H9 (cell line): Measurements from ENCODE around the gene HMCN1. TPM values are rescaled to one million over a fixed set of nuclear protein-coding genes. Genes with fewer than 3 reads are reported as not detected.

ENCODE experiments used
- DNase-seq: peaks from one replicate; pipeline ENCODE4 v3.0.0-alpha.2; 2017
- H2AFZ ChIP-seq: one replicate; pipeline ENCODE4 v1.6.1; 2013; ENCODE audit warnings: mild to moderate bottlenecking, low read length, control low read depth, moderate library complexity
- H2AK5ac ChIP-seq: 2 replicates; pipeline ENCODE4 v1.6.1; 2013; ENCODE audit warnings: low read length, control low read depth, mixed read lengths; ENCODE audit not compliant: insufficient read length
- H2BK120ac ChIP-seq: one replicate; pipeline ENCODE4 v1.6.1; 2013; ENCODE audit warnings: low read depth, mild to moderate bottlenecking, low read length, control low read depth, inconsistent platforms; ENCODE audit not compliant: poor library complexity, severe bottlenecking
- H2BK12ac ChIP-seq: 2 replicates; pipeline ENCODE4 v1.6.1; 2013; ENCODE audit warnings: low read length, control low read depth, mixed read lengths, low read depth; ENCODE audit not compliant: insufficient read length
- H2BK15ac ChIP-seq: 2 replicates; pipeline ENCODE4 v1.6.1; 2013; ENCODE audit warnings: low read depth, low read length, control low read depth
- H2BK20ac ChIP-seq: one replicate; pipeline ENCODE4 v1.6.1; 2013; ENCODE audit warnings: low read depth, mild to moderate bottlenecking, low read length, control low read depth, inconsistent platforms; ENCODE audit not compliant: poor library complexity, severe bottlenecking
- H2BK5ac ChIP-seq: 2 replicates; pipeline ENCODE4 v1.6.1; 2013; ENCODE audit warnings: low read length, control low read depth, mixed read lengths; ENCODE audit not compliant: insufficient read length
- H3K14ac ChIP-seq: 2 replicates; pipeline ENCODE4 v1.6.1; 2013; ENCODE audit warnings: low read length, control low read depth; ENCODE audit not compliant: insufficient read depth
- H3K18ac ChIP-seq: 2 replicates; pipeline ENCODE4 v1.6.1; 2013; ENCODE audit warnings: low read depth, mild to moderate bottlenecking, mixed read lengths, low read length, control low read depth; ENCODE audit not compliant: insufficient read length
- H3K23ac ChIP-seq: 2 replicates; pipeline ENCODE4 v1.6.1; 2013; ENCODE audit warnings: low read length, control low read depth, mixed read lengths, low read depth; ENCODE audit not compliant: insufficient read length
- H3K23me2 ChIP-seq: 2 replicates; pipeline ENCODE4 v1.6.1; 2013; ENCODE audit warnings: low read depth, mild to moderate bottlenecking, mixed read lengths, low read length, control low read depth; ENCODE audit not compliant: insufficient read length, poor library complexity, severe bottlenecking
- H3K27ac ChIP-seq: 2 replicates; pipeline ENCODE4 v1.5.1; 2013; ENCODE audit warnings: low read length, control low read depth, mixed read lengths, low read depth; ENCODE audit not compliant: insufficient read length
- H3K27me3 ChIP-seq: 2 replicates; pipeline ENCODE4 v1.6.1; 2013; ENCODE audit warnings: low read length, control low read depth, inconsistent platforms; ENCODE audit not compliant: insufficient read depth
- H3K4ac ChIP-seq: 2 replicates; pipeline ENCODE4 v1.6.1; 2013; ENCODE audit warnings: low read depth, mild to moderate bottlenecking, control low read depth, inconsistent platforms, low read length, moderate library complexity
- H3K4me1 ChIP-seq: 2 replicates; pipeline ENCODE4 v1.6.1; 2013; ENCODE audit warnings: low read length, control low read depth, inconsistent platforms; ENCODE audit not compliant: insufficient read depth
- H3K4me2 ChIP-seq: 2 replicates; pipeline ENCODE4 v1.6.1; 2013; ENCODE audit warnings: low read length, control low read depth, mixed read lengths; ENCODE audit not compliant: insufficient read length, insufficient read depth
- H3K56ac ChIP-seq: 2 replicates; pipeline ENCODE4 v1.6.1; 2013; ENCODE audit warnings: low read depth, mild to moderate bottlenecking, mixed read lengths, low read length, control low read depth; ENCODE audit not compliant: insufficient read length
- H3K79me1 ChIP-seq: 2 replicates; pipeline ENCODE4 v1.6.1; 2013; ENCODE audit warnings: low read depth, mild to moderate bottlenecking, moderate library complexity, low read length, control low read depth, inconsistent platforms; ENCODE audit not compliant: insufficient read depth, poor library complexity, severe bottlenecking
- H3K79me2 ChIP-seq: 2 replicates; pipeline ENCODE4 v1.6.1; 2013; ENCODE audit warnings: low read length, control low read depth, inconsistent platforms; ENCODE audit not compliant: insufficient read depth
- H3K9ac ChIP-seq: 2 replicates; pipeline ENCODE4 v1.6.1; 2013; ENCODE audit warnings: low read length, control low read depth, mixed read lengths; ENCODE audit not compliant: insufficient read length; ENCODE audit errors: extremely low read depth
- H3K9me3 ChIP-seq: one replicate; pipeline ENCODE4 v1.6.1; 2013; ENCODE audit warnings: low read depth, low read length, inconsistent platforms; ENCODE audit not compliant: control insufficient read depth
- H3T11ph ChIP-seq: one replicate; pipeline ENCODE4 v1.6.1; 2013; ENCODE audit warnings: mild to moderate bottlenecking, low read length, control low read depth, inconsistent platforms
- H4K20me1 ChIP-seq: one replicate; pipeline ENCODE4 v1.6.1; 2013; ENCODE audit not compliant: control insufficient read depth, insufficient read length, insufficient read depth
- H4K5ac ChIP-seq: 2 replicates; pipeline ENCODE4 v1.6.1; 2013; ENCODE audit warnings: low read depth, mild to moderate bottlenecking, mixed read lengths, low read length, control low read depth; ENCODE audit not compliant: insufficient read length
- H4K8ac ChIP-seq: replicated peaks from 2 replicates; pipeline ENCODE4 v1.6.1; 2013; ENCODE audit warnings: low read length, control low read depth, mixed read lengths, low read depth; ENCODE audit not compliant: insufficient read length
- H4K91ac ChIP-seq: 2 replicates; pipeline ENCODE4 v1.6.1; 2013; ENCODE audit warnings: low read depth, mild to moderate bottlenecking, moderate library complexity, mixed read lengths, low read length, control low read depth; ENCODE audit not compliant: insufficient read length
- H3K27ac Mint-ChIP-seq, 3 experiments: 2 replicates in 2 of 3; 3 replicates in 1 of 3; pipeline ENCODE4 v1.8.0; 2020 to 2021; ENCODE audit warnings: mixed read lengths in 3 of 3, mild to moderate bottlenecking in 1 of 3, moderate library complexity in 1 of 3
- H3K27me3 Mint-ChIP-seq: 2 replicates; pipeline ENCODE4 v1.8.0; 2021; ENCODE audit warnings: low read depth, mild to moderate bottlenecking, moderate library complexity, mixed read lengths
- H3K36me3 Mint-ChIP-seq, 3 experiments: 2 replicates in 2 of 3; 3 replicates in 1 of 3; pipeline ENCODE4 v1.8.0; 2020 to 2021; ENCODE audit warnings: low read depth in 3 of 3, mixed read lengths in 3 of 3; ENCODE audit not compliant: insufficient read depth in 1 of 3
- H3K4me1 Mint-ChIP-seq, 2 experiments: 2 replicates each; pipeline ENCODE4 v1.8.0; 2020; ENCODE audit warnings: mixed read lengths in 2 of 2
- H3K4me3 Mint-ChIP-seq, 2 experiments: 2 replicates in 1 of 2; 3 replicates in 1 of 2; pipeline ENCODE4 v1.8.0; 2020 to 2021; ENCODE audit warnings: mild to moderate bottlenecking in 2 of 2, mixed read lengths in 2 of 2, moderate library complexity in 1 of 2
- H3K9me3 Mint-ChIP-seq, 2 experiments: 2 replicates in 1 of 2; 3 replicates in 1 of 2; pipeline ENCODE4 v1.8.0; 2020; ENCODE audit warnings: mild to moderate bottlenecking in 2 of 2, mixed read lengths in 2 of 2, moderate library complexity in 1 of 2
- CTCF ChIP-seq: fragments of 200-600 bp; sonication (generic); conservative IDR thresholded peaks from 3 replicates; pipeline ENCODE4 v1.8.0; 2021; ENCODE audit warnings: antibody characterized with exemption, mild to moderate bottlenecking
- WGBS: extraction: QIAGEN DNeasy Blood & Tissue Kit; methylation state at CpG from one replicate; pipeline ENCODE4 v1.1.7; 2013; ENCODE audit warnings: missing lambda C conversion rate, low lambda C conversion rate, mixed read lengths; ENCODE audit not compliant: insufficient read length; ENCODE audit errors: extremely low coverage; 5-methylcytosine and 5-hydroxymethylcytosine counted together
- total RNA-seq: library from RNA; stranded (reverse); gene quantifications from 2 replicates; pipeline ENCODE4 v1.2.1, GENCODE V29; 2021

Gene HMCN1
- total RNA-seq, 1 experiment from 2014 or later: 3.3 TPM

GRCh38 chr1:185837711-185838110, 103.5 kb downstream of the HMCN1 start:
- Mint-ChIP-seq H3K4me3 (no peak overlapping the region), H3K9me3 (no peaks in the 10 kb centered on the region), H3K27me3 (no peaks in the 10 kb centered on the region), H3K36me3 (no peaks in the 10 kb centered on the region), H3K4me1 (peaks cover 3 to 6% of the 10 kb centered on the region in 2 experiments), H3K27ac (peak overlapping the region in 1 of 3 experiments; percentile 81; a peak in 1 of 7 replicates)
- DNase-seq: no peak
- Histone ChIP-seq H3K18ac (no peak overlapping the region), H2BK15ac (no peak overlapping the region), H3K79me1 (no peaks in the 10 kb centered on the region), H3T11ph (no peak overlapping the region), H3K4me2 (no peak overlapping the region), H3K9me3 (no peaks in the 10 kb centered on the region), H3K79me2 (no peaks in the 10 kb centered on the region), H3K4me1 (peaks cover 5% of the 10 kb centered on the region; the same call in 1 of the 2 replicates), H3K56ac (no peak overlapping the region), H3K23me2 (no peaks in the 10 kb centered on the region), H3K9ac (no peak overlapping the region), H4K20me1 (no peaks in the 10 kb centered on the region), H2BK20ac (no peak overlapping the region), H2BK5ac (no peak overlapping the region), H3K4ac (no peak overlapping the region; the same call in 1 of the 2 replicates), H4K91ac (no peak overlapping the region), H4K8ac (no peak overlapping the region), H2BK12ac (no peak overlapping the region), H3K27ac (no peak overlapping the region), H2AFZ (no peak overlapping the region), H3K27me3 (no peaks in the 10 kb centered on the region), H2BK120ac (no peak overlapping the region), H3K14ac (no peak overlapping the region), H3K23ac (no peak overlapping the region), H4K5ac (no peak overlapping the region), H2AK5ac (no peak overlapping the region)
- no CpG with 5 or more reads among the region's 1 CpG for WGBS
- no peak for TF ChIP-seq CTCF
